WTC11 (cell line): ENCODE measurements around the gene OTUB1. TPM values are rescaled to one million over a fixed set of nuclear protein-coding genes. Genes with fewer than 3 reads are reported as not detected.

Experiments
- ATAC-seq: fragments of 200-7000 bp; cut with Tn5 transposase; 2 replicates; pipeline ENCODE4 v1.10.0; 2021; ENCODE audit warnings: mild to moderate bottlenecking, moderate library complexity
- CTCF ChIA-PET: fragments of 300-600 bp; sonication (Branson Sonifier 250); formaldehyde crosslinking; loops from one replicate; lab custom pipeline; 2021; ENCODE audit warnings: antibody characterized with exemption; lab: Charles Lee
- POLR2A ChIA-PET: fragments of 350-600 bp; sonication (Branson Sonifier 250); formaldehyde crosslinking; loops from one replicate; lab custom pipeline; 2021; ENCODE audit warnings: antibody characterized with exemption; lab: Charles Lee
- DNase-seq: peaks from one replicate; pipeline ENCODE4 v3.0.0; 2021; ENCODE audit warnings: low spot score
- H3K27ac Mint-ChIP-seq: 2 replicates; pipeline ENCODE4 v1.8.0; 2021; ENCODE audit warnings: mixed read lengths
- H3K27me3 Mint-ChIP-seq: 2 replicates; pipeline ENCODE4 v1.8.0; 2021; ENCODE audit warnings: low read depth, mild to moderate bottlenecking, moderate library complexity, mixed read lengths
- H3K36me3 Mint-ChIP-seq: 2 replicates; pipeline ENCODE4 v1.8.0; 2021; ENCODE audit warnings: mixed read lengths
- H3K4me1 Mint-ChIP-seq: 2 replicates; pipeline ENCODE4 v1.8.0; 2022; ENCODE audit warnings: mixed read lengths
- H3K4me3 Mint-ChIP-seq: 2 replicates; pipeline ENCODE4 v1.8.0; 2021; ENCODE audit warnings: mild to moderate bottlenecking, moderate library complexity, mixed read lengths
- H3K9me3 Mint-ChIP-seq: 2 replicates; pipeline ENCODE4 v1.8.0; 2021; ENCODE audit warnings: mixed read lengths
- AFF4 ChIP-seq: sonication (generic); formaldehyde crosslinking; IDR thresholded peaks from 2 replicates; pipeline ENCODE4 v1.8.1; 2023; ENCODE audit warnings: mild to moderate bottlenecking, missing genetic modification reagents, borderline replicate concordance
- E2F4 ChIP-seq: sonication (generic); formaldehyde crosslinking; IDR thresholded peaks from 2 replicates; pipeline ENCODE4 v1.8.1; 2022; ENCODE audit warnings: low read depth, mild to moderate bottlenecking, moderate library complexity, missing genetic modification reagents, borderline replicate concordance
- E2F5 ChIP-seq: sonication (generic); formaldehyde crosslinking; IDR thresholded peaks from 2 replicates; pipeline ENCODE4 v1.8.1; 2022; ENCODE audit warnings: mild to moderate bottlenecking, moderate library complexity, missing genetic modification reagents
- FOXK1 ChIP-seq: sonication (generic); formaldehyde crosslinking; IDR thresholded peaks from 2 replicates; pipeline ENCODE4 v1.8.0; 2022; ENCODE audit warnings: mild to moderate bottlenecking, moderate library complexity, missing genetic modification reagents
- HMGXB4 ChIP-seq: sonication (generic); formaldehyde crosslinking; IDR thresholded peaks from 2 replicates; pipeline ENCODE4 v1.8.1; 2023; ENCODE audit warnings: mild to moderate bottlenecking, moderate library complexity, missing genetic modification reagents
- NR3C1 ChIP-seq: sonication (generic); formaldehyde crosslinking; conservative IDR thresholded peaks from 2 replicates; pipeline ENCODE4 v1.8.1; 2023; ENCODE audit warnings: low read depth, mild to moderate bottlenecking, missing genetic modification reagents
- OVOL2 ChIP-seq: fragments of 250-450 bp; sonication (Bioruptor Pico); IDR thresholded peaks from 2 replicates; pipeline ENCODE4 v1.9.0; 2021; ENCODE audit warnings: mild to moderate bottlenecking, borderline replicate concordance
- PRDM15 ChIP-seq: sonication (generic); formaldehyde crosslinking; IDR thresholded peaks from 2 replicates; pipeline ENCODE4 v1.8.0; 2022; ENCODE audit warnings: missing genetic modification reagents
- RELA ChIP-seq: sonication (generic); formaldehyde crosslinking; IDR thresholded peaks from 2 replicates; pipeline ENCODE4 v1.8.1; 2022; ENCODE audit warnings: missing genetic modification reagents, mild to moderate bottlenecking, borderline replicate concordance
- RORB ChIP-seq: fragments of 250-450 bp; sonication (Bioruptor Pico); IDR thresholded peaks from 2 replicates; pipeline ENCODE4 v1.9.0; 2021; ENCODE audit warnings: mild to moderate bottlenecking
- SMAD3 ChIP-seq: sonication (generic); formaldehyde crosslinking; IDR thresholded peaks from 2 replicates; pipeline ENCODE4 v1.8.0; 2022; ENCODE audit warnings: missing genetic modification reagents, mild to moderate bottlenecking, borderline replicate concordance
- SP1 ChIP-seq: sonication (generic); formaldehyde crosslinking; conservative IDR thresholded peaks from 2 replicates; pipeline ENCODE4 v1.8.1; 2022; ENCODE audit warnings: missing genetic modification reagents
- TEAD1 ChIP-seq: sonication (generic); formaldehyde crosslinking; IDR thresholded peaks from 2 replicates; pipeline ENCODE4 v1.8.0; 2022; ENCODE audit warnings: mild to moderate bottlenecking, missing genetic modification reagents
- ZBTB21 ChIP-seq: sonication (generic); formaldehyde crosslinking; IDR thresholded peaks from 2 replicates; pipeline ENCODE4 v1.8.1; 2023; ENCODE audit warnings: mild to moderate bottlenecking, missing genetic modification reagents, borderline replicate concordance
- ZNF219 ChIP-seq: sonication (generic); formaldehyde crosslinking; IDR thresholded peaks from 2 replicates; pipeline ENCODE4 v1.8.0; 2023; ENCODE audit warnings: missing genetic modification reagents, mild to moderate bottlenecking, borderline replicate concordance
- ZNF317 ChIP-seq: sonication (generic); formaldehyde crosslinking; IDR thresholded peaks from 2 replicates; pipeline ENCODE4 v1.8.1; 2023; ENCODE audit warnings: low read depth, mild to moderate bottlenecking, moderate library complexity, missing genetic modification reagents, borderline replicate concordance
- ZNF416 ChIP-seq: fragments of 250-450 bp; sonication (Bioruptor Pico); IDR thresholded peaks from 2 replicates; pipeline ENCODE4 v1.9.0; 2021; ENCODE audit warnings: mild to moderate bottlenecking, inconsistent platforms
- ZNF512 ChIP-seq: sonication (generic); formaldehyde crosslinking; IDR thresholded peaks from 2 replicates; pipeline ENCODE4 v1.8.1; 2022; ENCODE audit warnings: missing genetic modification reagents, borderline replicate concordance
- ZNF671 ChIP-seq: fragments of 250-450 bp; sonication (Bioruptor Pico); IDR thresholded peaks from 2 replicates; pipeline ENCODE4 v1.8.0; 2021; ENCODE audit warnings: mild to moderate bottlenecking
- total RNA-seq: library from RNA; stranded (reverse); gene quantifications from 3 replicates; pipeline ENCODE4 v1.2.3, GENCODE V29; 2021

OTUB1 gene
- total RNA-seq, 1 experiment from 2014 or later: 112 TPM

GRCh38 chr11:64008914-64009633 is 22.8 kb downstream of the OTUB1 start:
- Mint-ChIP-seq H3K27ac (no peak overlapping the region), H3K9me3 (peaks cover 14% of the 10 kb centered on the region), H3K4me3 (no peak overlapping the region), H3K36me3 (peaks cover 8% of the 10 kb centered on the region), H3K4me1 (peaks cover 16% of the 10 kb centered on the region), H3K27me3 (peaks cover 100% of the 10 kb centered on the region)
- ATAC-seq (no peak), DNase-seq (no peak)
- TF ChIP-seq FOXK1 (CRISPR knock-in tag): no peak
- no peak for TF ChIP-seq RORB
- no peak for TF ChIP-seq ZNF512 (CRISPR knock-in tag)
- TF ChIP-seq ZNF219: no peak
- no peak for TF ChIP-seq E2F5 (CRISPR knock-in tag)
- no peak for TF ChIP-seq NR3C1 (CRISPR knock-in tag)
- TF ChIP-seq ZNF317: no peak
- no peak for TF ChIP-seq HMGXB4 (CRISPR knock-in tag)
- no peak for TF ChIP-seq ZNF416 (CRISPR knock-in tag)
- no peak for TF ChIP-seq PRDM15 (CRISPR knock-in tag)
- no peak for TF ChIP-seq ZNF671 (CRISPR knock-in tag)
- TF ChIP-seq TEAD1: no peak
- TF ChIP-seq ZBTB21: no peak
- TF ChIP-seq RELA (CRISPR knock-in tag): no peak
- TF ChIP-seq SP1 (CRISPR knock-in tag): no peak
- TF ChIP-seq OVOL2: no peak
- TF ChIP-seq SMAD3 (CRISPR knock-in tag): no peak
- TF ChIP-seq E2F4 (CRISPR knock-in tag): no peak
- no peak for TF ChIP-seq AFF4
- ChIA-PET POLR2A (interaction anchor here (0.6 kb wide), 1 partner anchor 221 kb away, joined by 3 read pairs; the partner anchor contains the start of gene DNAJC4), CTCF (interaction anchor here (0.5 to 2.9 kb wide), 5 partner anchors 7 to 179 kb away, joined by 3 to 11 read pairs (median 5); no protein-coding TSS in a partner anchor)
